Activated CD4-positive, alpha-beta T cell treated with anti-CD3 and anti-CD28 coated beads, Interleukin-2, amount 10 ng/mL, durations not matched to agents 24 days and 14 days (primary cell): ENCODE data around the gene MRPL22. TPM values are rescaled to one million over a fixed set of nuclear protein-coding genes. Genes with fewer than 3 reads are reported as not detected.
"Not testable (repeated sequence)": the region's sequence is repeated elsewhere in the genome, so short reads cannot be mapped to it uniquely, and the experiment has no call there.

ENCODE experiments used
- DNase-seq: peaks from one replicate; pipeline ENCODE4 v3.0.0; 2022
- H3K27ac Mint-ChIP-seq: one replicate; pipeline ENCODE4 v1.8.0; 2022; ENCODE audit warnings: mild to moderate bottlenecking, mixed read lengths
- H3K27me3 Mint-ChIP-seq: one replicate; pipeline ENCODE4 v1.8.0; 2022; ENCODE audit warnings: mixed read lengths
- H3K36me3 Mint-ChIP-seq: one replicate; pipeline ENCODE4 v1.8.0; 2022; ENCODE audit warnings: low read depth, mild to moderate bottlenecking, mixed read lengths
- H3K4me1 Mint-ChIP-seq: one replicate; pipeline ENCODE4 v1.8.0; 2021; ENCODE audit warnings: mixed read lengths
- H3K4me3 Mint-ChIP-seq: one replicate; pipeline ENCODE4 v1.8.0; 2022; ENCODE audit warnings: mild to moderate bottlenecking, moderate library complexity, mixed read lengths
- H3K9me3 Mint-ChIP-seq: one replicate; pipeline ENCODE4 v1.8.0; 2021; ENCODE audit warnings: mixed read lengths
- intact Hi-C: fragments of 100-400 bp; cut with micrococcal nuclease; formaldehyde crosslinking; loops from one replicate; pipeline ENCODE4 v1.15.1; 2023
- total RNA-seq: library from RNA; stranded (reverse); gene quantifications from 2 replicates; pipeline ENCODE4 v1.2.3, GENCODE V29; 2022

MRPL22 gene
- 83.8 and 89.6 TPM in 2 replicates for total RNA-seq

DNA sequence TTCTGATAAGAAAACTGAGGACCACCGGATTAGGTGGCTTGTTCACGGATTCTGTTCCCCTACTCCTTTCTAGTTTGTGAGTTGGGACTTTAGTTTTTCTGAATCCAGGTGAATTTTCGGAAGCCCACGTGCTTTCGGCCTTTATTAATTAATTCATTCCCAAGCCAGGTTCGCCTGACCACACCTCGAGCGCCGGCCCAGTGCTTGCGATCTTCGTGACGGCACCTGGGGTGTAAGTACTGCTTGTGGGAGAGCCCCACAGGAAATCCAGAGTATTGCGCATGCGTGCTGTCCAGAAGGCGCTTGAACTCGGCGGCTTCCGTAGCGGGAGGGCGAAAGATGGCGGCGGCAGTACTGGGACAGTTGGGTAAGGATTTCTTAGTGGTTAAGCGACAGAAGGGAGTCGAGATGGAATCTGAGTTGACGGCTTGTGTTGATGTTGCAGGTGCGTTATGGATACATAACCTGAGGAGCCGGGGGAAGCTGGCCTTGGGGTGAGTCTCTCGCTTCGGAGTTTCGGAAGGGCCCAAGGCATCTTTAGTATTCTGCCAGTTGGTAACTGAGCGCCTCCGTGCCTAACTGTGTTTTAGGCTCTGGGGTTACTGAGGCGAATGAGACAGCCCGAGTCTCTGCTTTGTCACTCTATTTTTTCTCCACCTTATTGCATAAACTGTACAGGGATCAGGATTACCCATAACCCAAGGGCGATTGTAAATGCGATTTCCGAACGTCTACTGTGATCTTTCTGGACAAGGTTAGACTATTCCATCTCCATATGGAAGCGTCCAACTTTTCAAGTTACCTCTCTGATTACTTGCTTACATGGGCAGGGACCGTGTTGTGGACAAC is at the start of gene MRPL22:
Gene MRPL22 (plus strand): TSS at position 302 of the 849 bp plus-strand sequence. CDS start 38 bp downstream, at position 340.
- peaks cover 24% of the 10 kb centered on the region for H3K4me1 Mint-ChIP-seq

DNA sequence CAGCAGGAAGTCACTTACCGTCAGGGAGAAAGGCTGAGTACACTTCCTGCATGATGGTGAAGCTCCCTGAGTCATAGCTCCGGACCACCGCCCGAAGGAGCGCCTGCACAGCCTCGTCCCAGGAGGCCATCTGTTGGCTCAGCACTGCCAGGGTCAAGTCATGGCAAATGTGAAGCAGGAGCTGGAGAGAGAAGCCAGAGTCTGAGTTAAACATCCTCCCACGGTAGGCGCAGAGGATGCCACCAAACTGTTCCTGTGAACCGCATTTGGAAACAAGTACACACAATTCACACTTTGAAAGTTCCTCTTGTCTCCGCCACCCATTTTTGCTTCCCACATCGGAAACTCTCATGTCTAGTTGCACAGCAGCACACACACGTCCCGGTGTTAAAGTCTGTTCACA is 48.5 kb upstream of the MRPL22 start:
- H3K4me3 Mint-ChIP-seq = no peak overlapping the region
- intact Hi-C loops = no loop called here
- no peak for DNase-seq
- peaks cover under 1% of the 10 kb centered on the region for H3K9me3 Mint-ChIP-seq
- H3K36me3 Mint-ChIP-seq = peaks cover 68% of the 10 kb centered on the region
- no peaks in the 10 kb centered on the region for H3K4me1 Mint-ChIP-seq
- H3K27ac Mint-ChIP-seq = no peak overlapping the region
- H3K27me3 Mint-ChIP-seq = no peaks in the 10 kb centered on the region

More for the DNA sequence above, at the start of gene MRPL22:
- peak within 1 kb of the TSS; percentile 98 for H3K4me3 Mint-ChIP-seq
- DNase-seq = peak; percentile 99
- H3K9me3 Mint-ChIP-seq = no peaks in the 10 kb centered on the region
- intact Hi-C loops = loop anchor here (1.0 to 2.0 kb wide), 2 partner anchors 187 to 496 kb away; partner anchors contain the start of gene SAP30L
- H3K27ac Mint-ChIP-seq = peak within 1 kb of the TSS; percentile 94
- H3K27me3 Mint-ChIP-seq = no peaks in the 10 kb centered on the region
- peaks cover under 1% of the 10 kb centered on the region for H3K36me3 Mint-ChIP-seq

DNA sequence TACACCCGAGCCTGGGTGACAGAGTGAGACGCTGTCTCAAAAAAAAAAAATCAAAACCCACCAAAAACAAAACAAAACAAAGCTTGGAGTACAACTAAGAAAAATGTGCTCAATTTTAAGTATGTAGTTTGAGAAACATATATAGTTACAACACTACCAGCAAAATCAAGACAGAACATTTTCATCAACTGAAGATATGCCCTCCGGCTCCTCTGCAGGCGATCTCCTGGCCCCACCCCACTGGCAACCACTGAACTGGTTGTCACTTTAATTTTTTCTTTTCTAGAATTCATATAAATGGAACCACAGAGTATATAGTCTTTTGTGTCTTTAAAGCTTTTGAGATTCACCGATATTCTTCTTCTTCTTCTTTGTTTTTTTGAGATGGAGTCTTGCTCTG is 47.5 kb upstream of the MRPL22 start:
- no peaks in the 10 kb centered on the region for H3K4me1 Mint-ChIP-seq
- no peaks in the 10 kb centered on the region for H3K9me3 Mint-ChIP-seq
- H3K4me3 Mint-ChIP-seq = no peak overlapping the region
- H3K27me3 Mint-ChIP-seq = no peaks in the 10 kb centered on the region
- intact Hi-C loops = no loop called here
- peak overlapping the region; percentile 5 for H3K27ac Mint-ChIP-seq
- DNase-seq = no peak
- peaks cover 64% of the 10 kb centered on the region for H3K36me3 Mint-ChIP-seq

DNA sequence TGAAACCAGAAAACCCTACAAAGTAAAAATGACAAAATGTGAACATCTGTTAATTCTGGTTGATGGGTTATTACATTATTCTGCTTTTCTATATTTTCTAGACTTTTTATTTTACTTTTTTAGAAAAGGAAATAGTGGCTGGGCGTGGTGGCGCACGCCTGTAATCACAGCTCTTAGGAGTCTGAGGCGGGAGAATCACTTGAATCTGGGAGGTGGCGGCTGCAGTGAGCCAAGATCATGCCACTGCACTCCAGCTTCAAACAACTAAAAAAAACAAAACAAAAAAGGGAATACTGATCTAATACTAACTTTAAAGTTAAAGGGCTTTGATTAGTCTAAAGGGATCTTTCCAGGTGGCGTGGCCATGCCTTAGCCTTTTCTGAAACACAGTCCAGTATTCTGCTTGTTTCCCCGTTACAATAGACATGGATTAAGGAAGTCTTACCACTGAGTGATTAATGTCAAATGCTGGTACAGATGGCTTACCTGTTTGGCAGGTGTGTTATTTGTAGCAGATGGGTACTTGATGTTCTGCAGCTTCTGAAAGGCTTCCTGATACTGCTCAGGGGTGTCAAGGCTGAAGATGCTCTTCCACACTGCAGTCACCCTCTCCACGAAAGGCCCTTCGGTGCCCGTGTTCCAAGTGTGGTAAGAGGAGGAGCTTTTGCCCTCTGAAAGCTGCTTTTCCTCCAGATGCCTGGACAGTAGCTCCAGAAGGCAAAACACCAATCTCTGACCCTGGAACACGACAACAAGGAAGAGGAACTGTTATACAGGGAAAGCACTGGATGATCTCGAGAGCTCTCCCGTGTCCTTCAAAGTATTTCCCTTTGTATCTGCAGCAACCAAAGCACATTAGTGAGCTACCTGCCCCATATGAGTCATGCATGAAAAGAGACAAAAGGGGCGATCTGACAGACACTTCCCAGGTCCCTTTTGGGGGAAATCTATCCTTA is 45.0 kb upstream of the MRPL22 start:
- Mint-ChIP-seq H3K9me3 (no peaks in the 10 kb centered on the region), H3K4me1 (no peaks in the 10 kb centered on the region), H3K4me3 (no peak overlapping the region), H3K27me3 (no peaks in the 10 kb centered on the region), H3K27ac (no peak overlapping the region), H3K36me3 (peaks cover 59% of the 10 kb centered on the region)
- intact Hi-C loops = no loop called here
- no peak for DNase-seq

DNA sequence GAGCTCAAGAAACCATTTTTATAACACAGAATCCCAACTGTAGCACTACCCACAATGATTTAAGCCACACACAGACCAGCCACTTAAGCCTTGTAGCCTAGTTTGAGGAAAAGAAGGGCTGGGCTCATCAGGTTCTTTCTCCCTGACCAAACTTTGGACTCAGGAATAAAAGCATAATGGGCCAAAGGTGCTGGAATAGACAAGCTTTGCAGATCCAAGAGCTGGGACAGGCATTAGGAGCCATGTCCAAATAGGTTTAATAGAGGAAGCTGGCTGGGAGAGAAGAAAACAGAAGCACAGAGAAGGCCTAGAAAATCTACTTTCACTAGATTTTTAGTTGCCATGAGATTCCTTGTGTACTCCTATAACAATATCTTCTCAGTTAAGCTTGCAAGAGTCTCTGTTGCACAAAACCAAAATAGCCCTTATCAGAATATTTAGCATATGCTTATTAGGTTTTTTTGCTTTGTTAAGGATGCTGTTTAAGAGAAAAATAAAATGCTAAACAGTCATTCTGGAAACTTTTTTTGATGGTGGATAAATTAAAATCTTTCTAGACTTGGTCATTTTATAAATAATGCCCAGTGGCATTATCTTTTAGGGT is 44.2 kb upstream of the MRPL22 start:
- no peaks in the 10 kb centered on the region for H3K27me3 Mint-ChIP-seq

DNA sequence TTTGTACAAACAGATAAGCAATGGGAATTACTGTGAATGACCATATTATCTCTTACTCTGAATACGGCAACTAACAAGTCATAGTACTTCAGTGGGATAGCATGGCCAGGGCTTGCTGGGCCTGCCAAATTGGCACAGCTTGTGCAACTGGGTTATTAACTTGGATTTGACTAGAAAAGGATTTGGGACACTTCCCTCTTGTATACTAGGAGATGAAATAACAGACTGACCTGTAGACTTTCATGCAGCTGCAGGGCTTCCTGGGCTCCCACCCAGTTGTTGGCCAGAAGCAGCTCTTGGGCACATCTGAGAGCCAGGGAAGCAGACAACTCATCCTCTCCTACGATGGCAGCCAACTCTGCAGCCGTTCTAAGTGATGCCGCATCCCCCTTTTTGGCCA is 42.7 kb upstream of the MRPL22 start:
- DNase-seq = no peak
- Mint-ChIP-seq H3K27me3 (no peaks in the 10 kb centered on the region), H3K36me3 (peaks cover 59% of the 10 kb centered on the region), H3K4me1 (no peaks in the 10 kb centered on the region), H3K9me3 (no peaks in the 10 kb centered on the region), H3K4me3 (no peak overlapping the region), H3K27ac (no peak overlapping the region)
- intact Hi-C loops = no loop called here

More for the DNA sequence above, 44.2 kb upstream of the MRPL22 start:
- H3K27ac Mint-ChIP-seq = no peak overlapping the region
- H3K9me3 Mint-ChIP-seq = no peaks in the 10 kb centered on the region
- intact Hi-C loops = no loop called here
- peaks cover 57% of the 10 kb centered on the region for H3K36me3 Mint-ChIP-seq
- no peak overlapping the region for H3K4me3 Mint-ChIP-seq
- H3K4me1 Mint-ChIP-seq = no peaks in the 10 kb centered on the region
- no peak for DNase-seq

DNA sequence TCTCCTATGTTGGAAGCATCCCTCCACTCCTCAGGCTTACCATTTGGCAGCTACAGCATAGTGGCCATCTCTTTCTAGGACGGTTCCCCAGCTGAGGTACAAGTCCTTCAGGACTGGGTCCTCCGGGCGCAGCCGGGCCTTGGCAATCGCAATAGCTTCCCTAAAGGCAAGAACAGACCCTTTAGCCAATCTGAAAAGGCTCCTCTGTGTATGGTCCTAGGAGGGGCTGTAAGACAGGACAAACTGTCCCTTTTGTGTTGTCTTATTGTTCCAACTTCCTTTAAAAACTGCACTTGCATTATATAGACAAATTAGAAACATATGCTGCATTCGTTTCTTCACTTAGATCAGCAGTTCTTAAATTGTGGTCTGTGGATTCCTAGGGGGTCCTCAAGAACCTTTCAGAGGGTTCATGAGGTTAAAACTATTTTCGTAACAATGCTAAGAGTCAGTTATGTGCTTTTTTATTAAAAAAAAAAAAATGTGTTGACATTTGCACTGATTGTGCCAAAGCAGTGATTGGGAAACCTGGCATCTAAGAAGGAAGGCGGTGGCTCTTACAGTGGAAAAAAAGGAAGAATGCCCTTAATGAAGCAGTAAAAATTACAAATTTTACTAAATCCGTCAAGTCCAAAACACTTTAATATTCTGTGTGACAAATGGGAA is 41.6 kb upstream of the MRPL22 start:
- intact Hi-C loops = no loop called here
- no peak overlapping the region for H3K27ac Mint-ChIP-seq
- no peaks in the 10 kb centered on the region for H3K27me3 Mint-ChIP-seq
- no peak for DNase-seq
- no peaks in the 10 kb centered on the region for H3K4me1 Mint-ChIP-seq
- H3K9me3 Mint-ChIP-seq = no peaks in the 10 kb centered on the region
- H3K36me3 Mint-ChIP-seq = peaks cover 59% of the 10 kb centered on the region
- no peak overlapping the region for H3K4me3 Mint-ChIP-seq

- intact Hi-C loops = no loop called here
- no peaks in the 10 kb centered on the region for H3K27me3 Mint-ChIP-seq
- DNase-seq = no peak
- H3K4me3 Mint-ChIP-seq = no peak overlapping the region
- no peaks in the 10 kb centered on the region for H3K9me3 Mint-ChIP-seq
- no peaks in the 10 kb centered on the region for H3K4me1 Mint-ChIP-seq
- no peak overlapping the region for H3K27ac Mint-ChIP-seq
- peaks cover 61% of the 10 kb centered on the region for H3K36me3 Mint-ChIP-seq
Observed at GRCh38 chr5:154900066-154900465, 40.8 kb upstream of the MRPL22 start.

- H3K4me3 Mint-ChIP-seq = no peak overlapping the region
- no peaks in the 10 kb centered on the region for H3K9me3 Mint-ChIP-seq
- H3K4me1 Mint-ChIP-seq = no peaks in the 10 kb centered on the region
- H3K36me3 Mint-ChIP-seq = peaks cover 53% of the 10 kb centered on the region
- H3K27ac Mint-ChIP-seq = no peak overlapping the region
- intact Hi-C loops = no loop called here
- no peak for DNase-seq
- no peaks in the 10 kb centered on the region for H3K27me3 Mint-ChIP-seq
Observed at GRCh38 chr5:154901276-154901675, 39.6 kb upstream of the MRPL22 start.

DNA sequence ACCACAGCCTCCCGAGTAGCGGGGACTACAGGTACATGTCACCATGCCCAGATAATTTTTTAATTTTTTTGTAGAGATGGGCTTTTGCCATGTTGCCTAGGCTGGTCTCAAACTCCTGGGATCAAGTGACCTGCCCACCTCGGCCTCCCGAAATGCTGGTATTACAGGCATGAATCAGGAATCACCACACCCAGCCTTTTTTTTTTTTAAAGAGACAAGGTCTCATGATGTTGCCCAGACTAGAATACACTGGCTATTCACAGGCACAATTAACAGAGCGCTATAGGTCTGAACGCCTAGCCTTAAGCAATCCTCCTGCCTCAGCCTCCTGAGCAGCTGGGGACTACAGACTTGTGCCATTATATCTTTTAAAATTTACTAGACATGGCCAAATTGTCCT is 39.0 kb upstream of the MRPL22 start:
- intact Hi-C loops = no loop called here
- H3K27ac Mint-ChIP-seq = no peak overlapping the region
- peaks cover 50% of the 10 kb centered on the region for H3K36me3 Mint-ChIP-seq
- H3K27me3 Mint-ChIP-seq = no peaks in the 10 kb centered on the region
- DNase-seq = no peak
- no peaks in the 10 kb centered on the region for H3K9me3 Mint-ChIP-seq
- H3K4me1 Mint-ChIP-seq = no peaks in the 10 kb centered on the region
- H3K4me3 Mint-ChIP-seq = no peak overlapping the region

GRCh38 chr5:154905601-154906000 is 35.3 kb upstream of the MRPL22 start:
- H3K9me3 Mint-ChIP-seq, H3K4me1 Mint-ChIP-seq, intact Hi-C loops, DNase-seq, H3K27me3 Mint-ChIP-seq, H3K27ac Mint-ChIP-seq, H3K4me3 Mint-ChIP-seq: not testable (repeated sequence)
- peaks cover 52% of the 10 kb centered on the region for H3K36me3 Mint-ChIP-seq

DNA sequence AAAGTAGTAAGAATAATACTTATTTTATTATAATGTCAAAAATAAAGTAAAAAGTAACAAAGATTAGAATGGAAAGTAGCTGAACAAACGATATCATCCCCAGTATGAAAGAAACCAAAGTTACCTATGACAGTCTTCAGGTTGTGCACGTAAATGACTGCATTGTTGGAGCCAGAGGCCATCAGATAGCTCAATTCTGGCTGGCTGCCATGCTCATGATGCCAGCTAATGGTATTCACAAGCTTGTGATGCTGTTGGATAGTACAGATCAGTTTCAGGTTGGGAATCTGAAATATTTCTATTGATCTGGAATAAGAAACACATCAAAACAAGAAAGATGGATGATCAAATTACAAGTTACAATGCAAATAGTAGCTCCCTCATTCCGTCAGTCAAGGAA is 24.0 kb upstream of the MRPL22 start:
- H3K4me3 Mint-ChIP-seq = no peak overlapping the region
- no peak for DNase-seq
- no peak overlapping the region for H3K27ac Mint-ChIP-seq
- H3K36me3 Mint-ChIP-seq = peaks cover 44% of the 10 kb centered on the region
- H3K9me3 Mint-ChIP-seq = no peaks in the 10 kb centered on the region
- H3K27me3 Mint-ChIP-seq = no peaks in the 10 kb centered on the region
- intact Hi-C loops = no loop called here
- H3K4me1 Mint-ChIP-seq = no peaks in the 10 kb centered on the region

DNA sequence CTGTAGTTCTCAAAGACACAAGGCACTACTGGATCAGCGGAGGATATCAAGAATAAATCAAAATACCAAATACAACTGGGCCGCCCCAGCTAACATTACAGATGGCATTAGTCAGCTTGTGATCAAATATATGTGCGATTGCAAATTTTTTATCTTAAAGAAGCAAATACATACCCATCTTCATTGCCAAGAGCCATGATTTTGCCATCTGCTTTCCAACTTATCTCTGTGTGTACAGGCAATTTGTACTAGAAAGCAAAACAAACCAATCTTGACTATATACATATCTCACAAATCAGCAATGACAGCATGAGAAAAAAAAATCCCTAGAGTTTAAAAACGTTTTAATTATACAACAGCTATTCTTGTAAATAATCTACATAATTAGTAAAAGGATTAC is 23.1 kb upstream of the MRPL22 start:
- no peak for DNase-seq
- Mint-ChIP-seq H3K27ac (no peak overlapping the region), H3K27me3 (no peaks in the 10 kb centered on the region), H3K4me1 (no peaks in the 10 kb centered on the region), H3K9me3 (no peaks in the 10 kb centered on the region), H3K36me3 (peaks cover 37% of the 10 kb centered on the region), H3K4me3 (no peak overlapping the region)
- intact Hi-C loops = no loop called here
